ENCODE results near the gene UBE2F.
"Not testable (repeated sequence)": the region's sequence is repeated elsewhere in the genome, so short reads cannot be mapped to it uniquely, and the experiment has no call there.

The UBE2F gene

GRCh38 chr2:237944302-237944701 lies 22.5 kb upstream of the UBE2F start:
- DNase-seq (ENCODE audit: low spot score) = no peak

- no peak for DNase-seq (ENCODE audit: low spot score)
These were observed 20.4 kb upstream of the UBE2F start for GRCh38 chr2:237946423-237946822.

GRCh38 chr2:237951354-237951753 lies 15.5 kb upstream of the UBE2F start:
- not testable (repeated sequence) for DNase-seq (ENCODE audit: low spot score)

- no peak for DNase-seq (ENCODE audit: low spot score)
These were observed 14.9 kb upstream of the UBE2F start for GRCh38 chr2:237951878-237952277.

GRCh38 chr2:237952851-237953250 lies 14.0 kb upstream of the UBE2F start:
- DNase-seq (ENCODE audit: low spot score) = no peak

- DNase-seq (ENCODE audit: low spot score) = no peak
These were observed 11.0 kb upstream of the UBE2F start for GRCh38 chr2:237955640-237956401.

- no peak for DNase-seq (ENCODE audit: low spot score)
These were observed 10.4 kb upstream of the UBE2F start for GRCh38 chr2:237956402-237956736.

GRCh38 chr2:237961637-237962036 lies 5.2 kb upstream of the UBE2F start:
- DNase-seq (ENCODE audit: low spot score) = no peak

- no peak for DNase-seq (ENCODE audit: low spot score)
These were observed 4.3 kb upstream of the UBE2F start for GRCh38 chr2:237962432-237963084.

- DNase-seq (ENCODE audit: low spot score) = not testable (repeated sequence)
These were observed 3.3 kb upstream of the UBE2F start for GRCh38 chr2:237963490-237963991.

GRCh38 chr2:237964194-237964577 lies 2.6 kb upstream of the UBE2F start:
- no peak for DNase-seq (ENCODE audit: low spot score)

- DNase-seq (ENCODE audit: low spot score) = no peak
These were observed 2.0 kb upstream of the UBE2F start for GRCh38 chr2:237964578-237965404.

GRCh38 chr2:237965844-237966243 lies 970 bp upstream of the UBE2F start:
- not testable (repeated sequence) for DNase-seq (ENCODE audit: low spot score)

GRCh38 chr2:237966250-237966564 lies 607 bp upstream of the UBE2F start:
- DNase-seq (ENCODE audit: low spot score) = no peak

- peak; percentile 20 for DNase-seq (ENCODE audit: low spot score)
These were observed 693 bp downstream of the UBE2F start for GRCh38 chr2:237967463-237967951.

- no peak for DNase-seq (ENCODE audit: low spot score)
These were observed 1.4 kb downstream of the UBE2F start for GRCh38 chr2:237968048-237968862.

GRCh38 chr2:237971661-237972060 lies 4.8 kb downstream of the UBE2F start:
- DNase-seq (ENCODE audit: low spot score) = no peak

GRCh38 chr2:237972211-237972610 lies 5.4 kb downstream of the UBE2F start:
- no peak for DNase-seq (ENCODE audit: low spot score)

- DNase-seq (ENCODE audit: low spot score) = no peak
These were observed 6.1 kb downstream of the UBE2F start for GRCh38 chr2:237972936-237973335.

- DNase-seq (ENCODE audit: low spot score) = no peak
These were observed 10.6 kb downstream of the UBE2F start for GRCh38 chr2:237977380-237977779.

GRCh38 chr2:237978058-237978712 lies 11.4 kb downstream of the UBE2F start:
- no peak for DNase-seq (ENCODE audit: low spot score)

Measured in SW480 (cell line).